ENCODE data around the gene AGFG1.
A peak's percentile ranks its signal among the peaks of the same experiment; 100 is the strongest.
"Not testable (repeated sequence)": the region's sequence is repeated elsewhere in the genome, so short reads cannot be mapped to it uniquely, and the experiment has no call there.

Gene AGFG1

DNA sequence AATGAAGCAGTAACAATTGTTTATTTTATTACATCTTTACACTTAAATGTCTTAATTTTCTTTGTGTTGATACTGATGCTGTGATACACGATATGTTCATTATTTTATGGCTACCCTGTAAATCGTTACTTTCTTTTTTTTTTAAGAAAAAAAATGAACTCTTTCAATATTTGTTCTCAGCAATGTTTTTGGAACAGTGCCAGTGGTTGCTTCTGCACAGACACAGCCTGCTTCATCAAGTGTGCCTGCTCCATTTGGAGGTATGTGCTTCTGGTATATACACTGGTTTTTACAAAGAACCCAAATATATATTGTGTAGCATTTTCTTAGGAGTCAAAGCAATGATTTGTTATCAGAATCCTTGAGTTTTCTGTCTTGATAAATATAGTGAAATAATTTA, 64.5 kb downstream of the AGFG1 start:
- in situ Hi-C loops (cut with MboI; ENCODE audit: low pct_unique_long_range_greater_than_20kb, low sequenced_read_pairs, unreplicated experiment), result no loop called here
- TF ChIP-seq, protein P1, sequence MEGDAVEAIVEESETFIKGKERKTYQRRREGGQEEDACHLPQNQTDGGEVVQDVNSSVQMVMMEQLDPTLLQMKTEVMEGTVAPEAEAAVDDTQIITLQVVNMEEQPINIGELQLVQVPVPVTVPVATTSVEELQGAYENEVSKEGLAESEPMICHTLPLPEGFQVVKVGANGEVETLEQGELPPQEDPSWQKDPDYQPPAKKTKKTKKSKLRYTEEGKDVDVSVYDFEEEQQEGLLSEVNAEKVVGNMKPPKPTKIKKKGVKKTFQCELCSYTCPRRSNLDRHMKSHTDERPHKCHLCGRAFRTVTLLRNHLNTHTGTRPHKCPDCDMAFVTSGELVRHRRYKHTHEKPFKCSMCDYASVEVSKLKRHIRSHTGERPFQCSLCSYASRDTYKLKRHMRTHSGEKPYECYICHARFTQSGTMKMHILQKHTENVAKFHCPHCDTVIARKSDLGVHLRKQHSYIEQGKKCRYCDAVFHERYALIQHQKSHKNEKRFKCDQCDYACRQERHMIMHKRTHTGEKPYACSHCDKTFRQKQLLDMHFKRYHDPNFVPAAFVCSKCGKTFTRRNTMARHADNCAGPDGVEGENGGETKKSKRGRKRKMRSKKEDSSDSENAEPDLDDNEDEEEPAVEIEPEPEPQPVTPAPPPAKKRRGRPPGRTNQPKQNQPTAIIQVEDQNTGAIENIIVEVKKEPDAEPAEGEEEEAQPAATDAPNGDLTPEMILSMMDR (IDR thresholded peaks at IDR 0.05; ENCODE audit: extremely low read depth, insufficient read depth, missing control alignments), result no peak
- no peak for DNase-seq (ENCODE audit: low spot score)

- in situ Hi-C loops (cut with MboI; ENCODE audit: low pct_unique_long_range_greater_than_20kb, low sequenced_read_pairs, unreplicated experiment), result no loop called here
- DNase-seq (ENCODE audit: low spot score), result no peak
- TF ChIP-seq, protein P1 (IDR thresholded peaks at IDR 0.05; ENCODE audit: extremely low read depth, insufficient read depth, missing control alignments), result no peak
These were observed 67.6 kb downstream of the AGFG1 start for GRCh38 chr2:227539465-227539956.

DNA sequence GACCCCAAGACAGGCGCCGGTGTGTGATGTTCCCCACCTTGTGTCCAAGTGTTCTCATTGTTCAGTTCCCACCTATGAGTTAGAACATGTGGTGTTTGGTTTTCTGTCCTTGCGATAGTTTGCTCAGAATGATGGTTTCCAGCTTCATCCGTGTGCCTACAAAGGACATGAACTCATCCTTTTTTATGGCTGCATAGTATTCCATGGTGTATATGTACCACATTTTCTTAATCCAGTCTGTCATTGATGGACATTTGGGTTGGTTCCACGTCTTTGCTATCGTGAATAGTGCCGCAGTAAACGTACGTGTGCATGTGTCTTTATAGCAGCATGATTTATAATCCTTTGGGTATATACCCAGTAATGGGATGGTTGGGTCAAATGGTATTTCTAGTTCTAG, 68.4 kb downstream of the AGFG1 start:
- DNase-seq (ENCODE audit: low spot score); in situ Hi-C loops (cut with MboI; ENCODE audit: low pct_unique_long_range_greater_than_20kb, low sequenced_read_pairs, unreplicated experiment): not testable (repeated sequence)

GRCh38 chr2:227545990-227546389, 74.0 kb downstream of the AGFG1 start:
- TF ChIP-seq, protein P1 (IDR thresholded peaks at IDR 0.05; ENCODE audit: extremely low read depth, insufficient read depth, missing control alignments), result peak; percentile 17
- no peak for DNase-seq (ENCODE audit: low spot score)
- in situ Hi-C loops (cut with MboI; ENCODE audit: low pct_unique_long_range_greater_than_20kb, low sequenced_read_pairs, unreplicated experiment), result no loop called here

GRCh38 chr2:227551836-227552235, 79.9 kb downstream of the AGFG1 start:
- TF ChIP-seq, protein P1 (IDR thresholded peaks at IDR 0.05; ENCODE audit: extremely low read depth, insufficient read depth, missing control alignments), result no peak
- in situ Hi-C loops (cut with MboI; ENCODE audit: low pct_unique_long_range_greater_than_20kb, low sequenced_read_pairs, unreplicated experiment), result no loop called here

DNA sequence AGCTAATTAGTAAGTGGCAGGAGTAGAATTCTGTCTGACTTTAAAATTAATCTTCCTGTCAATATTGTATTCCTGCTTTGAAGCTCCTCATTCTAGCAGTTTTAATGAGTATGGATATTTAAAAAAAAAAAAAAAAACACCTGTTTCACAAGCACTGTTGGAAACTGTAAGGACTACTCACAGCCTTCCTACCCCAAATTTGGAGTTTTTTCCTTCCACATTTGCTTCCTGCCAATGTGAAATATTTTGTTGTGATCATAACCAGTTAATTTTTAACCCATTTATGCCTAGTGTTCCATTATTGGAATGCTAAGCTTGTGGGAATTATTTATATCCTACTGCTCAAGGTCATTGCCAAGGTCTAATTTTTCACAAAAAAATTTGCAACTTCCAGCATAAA, 90.6 kb downstream of the AGFG1 start:
- no peak for DNase-seq (ENCODE audit: low spot score)
- in situ Hi-C loops (cut with MboI; ENCODE audit: low pct_unique_long_range_greater_than_20kb, low sequenced_read_pairs, unreplicated experiment), result no loop called here
- TF ChIP-seq, protein P1 (IDR thresholded peaks at IDR 0.05; ENCODE audit: extremely low read depth, insufficient read depth, missing control alignments), result no peak

More at GRCh38 chr2:227551836-227552235, 79.9 kb downstream of the AGFG1 start:
- no peak for DNase-seq (ENCODE audit: low spot score)

DNA sequence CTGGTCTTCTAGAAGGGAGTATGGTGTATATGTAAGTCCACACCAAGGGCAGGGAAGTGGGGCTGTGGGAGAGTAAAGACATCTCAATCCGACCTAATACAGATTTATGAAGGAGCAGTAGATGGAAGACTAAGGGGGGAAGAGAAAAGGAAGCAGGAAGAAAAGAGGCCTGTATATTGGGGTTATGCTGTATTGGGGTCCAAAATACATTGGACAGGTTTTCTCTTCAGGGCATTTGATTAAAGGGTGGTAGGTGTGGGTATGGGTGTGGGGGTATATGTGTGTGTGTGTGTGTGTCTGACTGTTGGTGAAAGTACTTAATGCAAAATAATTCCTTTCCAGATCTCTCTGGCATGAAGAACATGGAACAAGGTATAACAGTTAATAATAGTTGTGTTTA, 93.1 kb downstream of the AGFG1 start:
- TF ChIP-seq, protein P1 (IDR thresholded peaks at IDR 0.05; ENCODE audit: extremely low read depth, insufficient read depth, missing control alignments), result no peak

More for the DNA sequence above, 93.1 kb downstream of the AGFG1 start:
- no peak for DNase-seq (ENCODE audit: low spot score)
- in situ Hi-C loops (cut with MboI; ENCODE audit: low pct_unique_long_range_greater_than_20kb, low sequenced_read_pairs, unreplicated experiment), result no loop called here
